ENCODE results near the gene IYD.

- TF ChIP-seq POLR2A (IDR thresholded peaks at IDR 0.05; ENCODE audit: low read length): no peak
- no peak for TF ChIP-seq GATA1 (IDR thresholded peaks at IDR 0.05; ENCODE audit: low read depth, low read length)
Observed at GRCh38 chr6:150417899-150418826, 49.4 kb downstream of the IYD start.

Data from erythroblast (primary cell).